A549 (cell line): ENCODE results near the gene AFF3.

Experiments
- REST ChIP-seq: fragments of 200-600 bp; sonication (generic); IDR thresholded peaks from 2 replicates; pipeline ENCODE4 v1.6.1; 2016; ENCODE audit warnings: antibody characterized with exemption, mild to moderate bottlenecking, moderate library complexity
- ZFP36 ChIP-seq: fragments of 450-650 bp; IDR thresholded peaks from 2 replicates; pipeline ENCODE4 v1.6.1; 2014; ENCODE audit warnings: borderline replicate concordance; ENCODE audit not compliant: partially characterized antibody

- TF ChIP-seq REST (no peak), ZFP36 (no peak)
Observed at GRCh38 chr2:99555404-99555803, 587.0 kb downstream of the AFF3 start.
